Hematopoietic multipotent progenitor cell treated with erythropoietin and hydrocortisone succinate and interleukin-3 and kit ligand, for 4 days (in vitro differentiated cells): ENCODE measurements around the gene CHRND.
"Not testable (repeated sequence)": the region's sequence is repeated elsewhere in the genome, so short reads cannot be mapped to it uniquely, and the experiment has no call there.

Experiments used
- DNase-seq: peaks from one replicate; pipeline ENCODE4 v3.0.0-alpha.2; 2015

The CHRND gene

GRCh38 chr2:232528746-232529460 is 2.9 kb downstream of the CHRND start:
- peak; percentile 36 for DNase-seq

GRCh38 chr2:232529806-232530547 is 4.0 kb downstream of the CHRND start:
- DNase-seq, result no peak

GRCh38 chr2:232530626-232531260 is 4.8 kb downstream of the CHRND start:
- no peak for DNase-seq

GRCh38 chr2:232532419-232532818 is 6.5 kb downstream of the CHRND start:
- no peak for DNase-seq

- not testable (repeated sequence) for DNase-seq
Observed at GRCh38 chr2:232532821-232533220, 6.9 kb downstream of the CHRND start.

- no peak for DNase-seq
Observed at GRCh38 chr2:232533944-232534710, 8.2 kb downstream of the CHRND start.

- DNase-seq, result no peak
Observed at GRCh38 chr2:232534940-232535651, 9.1 kb downstream of the CHRND start.

GRCh38 chr2:232535761-232536530 is 10.0 kb downstream of the CHRND start:
- no peak for DNase-seq

GRCh38 chr2:232537079-232537478 is 11.1 kb downstream of the CHRND start:
- DNase-seq, result no peak

GRCh38 chr2:232537499-232537898 is 11.5 kb downstream of the CHRND start:
- no peak for DNase-seq

- DNase-seq, result no peak
Observed at GRCh38 chr2:232538671-232539070, 12.7 kb downstream of the CHRND start.

GRCh38 chr2:232539298-232540231 is 13.6 kb downstream of the CHRND start, which contains the start of gene CHRNG:
TSS of gene CHRNG (plus strand) at chr2:232539692. CDS start at chr2:232539748, 56 bp downstream.
- no peak for DNase-seq

GRCh38 chr2:232540441-232541041 is 14.6 kb downstream of the CHRND start:
- no peak for DNase-seq

- DNase-seq, result peak; percentile 88
Observed at GRCh38 chr2:232541195-232541960, 15.4 kb downstream of the CHRND start.

- DNase-seq, result no peak
Observed at GRCh38 chr2:232541961-232542714, 16.2 kb downstream of the CHRND start.

- no peak for DNase-seq
Observed at GRCh38 chr2:232542715-232543467, 16.9 kb downstream of the CHRND start.

- no peak for DNase-seq
Observed at GRCh38 chr2:232543491-232543890, 17.5 kb downstream of the CHRND start.
